ENCODE data around the gene CDK16. TPM values are rescaled to one million over a fixed set of nuclear protein-coding genes. Genes with fewer than 3 reads are reported as not detected.

CDK16 gene
- total and polyA plus RNA-seq, 2 of the 13 experiments (the other 11 are each of a cell fraction or from before 2014, with no cell fraction given): 64.5 to 225 TPM

DNA sequence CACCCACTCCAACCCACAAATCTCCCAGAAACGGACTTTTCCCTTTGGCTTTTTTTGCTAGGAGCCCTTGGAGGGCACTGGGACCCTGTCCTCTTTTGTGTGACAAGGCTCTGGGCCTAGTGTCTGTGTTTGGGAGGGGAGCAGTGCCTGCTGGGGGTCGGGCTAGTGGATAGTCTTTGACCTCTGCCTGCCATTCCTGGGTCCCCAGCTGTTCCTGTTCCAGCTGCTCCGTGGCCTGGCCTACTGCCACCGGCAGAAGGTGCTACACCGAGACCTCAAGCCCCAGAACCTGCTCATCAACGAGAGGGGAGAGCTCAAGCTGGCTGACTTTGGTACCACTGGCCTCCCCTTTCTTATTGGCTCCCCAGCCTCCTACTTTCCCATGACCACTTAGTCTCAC is 7.6 kb downstream of the CDK16 start (continued):
- TF ChIP-seq HNF1A (IDR thresholded peaks at IDR 0.05; ENCODE audit: low read depth) (no peak), HNF1A (CRISPR knock-in tag; IDR thresholded peaks at IDR 0.05; ENCODE audit: borderline replicate concordance) (no peak), NRL (CRISPR knock-in tag; IDR thresholded peaks at IDR 0.05; ENCODE audit: borderline replicate concordance) (no peak), ATM (IDR thresholded peaks at IDR 0.05; ENCODE audit: borderline replicate concordance) (no peak)

- CTCF ChIA-PET (ENCODE audit: low intra/inter-chr PET ratio, low total read pairs): no interaction called here
- Histone ChIP-seq H3K9ac (ENCODE audit: insufficient read depth, low read depth, low read length) (no peak overlapping the region), H2AFZ (ENCODE audit: low read length) (no peak overlapping the region), H3K27me3 (ENCODE audit: control insufficient read depth in 1 of 2, insufficient read depth in 2 of 2, low read length in 2 of 2) (no peaks in the 10 kb centered on the region), H3K4me1 (ENCODE audit: insufficient read depth, low read length) (peaks cover 2% of the 10 kb centered on the region; the same call in 1 of the 2 replicates), H4K20me1 (ENCODE audit: insufficient read depth, low read length) (no peaks in the 10 kb centered on the region), H3K79me2 (ENCODE audit: insufficient read depth, low read length) (peaks cover 6% of the 10 kb centered on the region), H3K9me3 (ENCODE audit: low read length) (no peaks in the 10 kb centered on the region), H3K4me2 (ENCODE audit: low read depth, low read length) (no peak overlapping the region), H3K27ac (ENCODE audit: extremely low read length, insufficient read depth, low read length) (no peak overlapping the region), H3K4me3 (replicated peaks in 1 of 3; ENCODE audit: insufficient read depth in 1 of 3, low read depth in 2 of 3, low read length in 3 of 3) (no peak overlapping the region), H3K36me3 (replicated peaks in 1 of 2; ENCODE audit: control insufficient read depth in 1 of 2, insufficient read depth in 2 of 2, low read length in 2 of 2) (peaks cover 11 to 41% of the 10 kb centered on the region in 2 experiments; a peak in 4 of 5 replicates)
- in situ Hi-C loops (cut with HindIII; ENCODE audit: extremely low pct_ligation_motif_present, low pct_unique_long_range_greater_than_20kb): no loop called here
- intact Hi-C loops (cut with micrococcal nuclease; ENCODE audit: unreplicated experiment): no loop called here
- FAIRE-seq (no peak), ATAC-seq (no peak), DNase-seq (ENCODE audit: low spot score) (no peak)
- TF ChIP-seq TBL1XR1 (IDR thresholded peaks at IDR 0.05; ENCODE audit: borderline replicate concordance, low read length, partially characterized antibody) (no peak), STAT6 (CRISPR knock-in tag; IDR thresholded peaks at IDR 0.05; ENCODE audit: borderline replicate concordance) (no peak), CHD2 (IDR thresholded peaks at IDR 0.05; ENCODE audit: low read depth, low read length) (no peak), TBX2 (CRISPR knock-in tag; IDR thresholded peaks at IDR 0.05; ENCODE audit: borderline replicate concordance) (no peak), ZNF572 (CRISPR knock-in tag; IDR thresholded peaks at IDR 0.05) (no peak), MLLT10 (CRISPR knock-in tag; IDR thresholded peaks at IDR 0.05) (no peak), FIP1L1 (IDR thresholded peaks at IDR 0.05; ENCODE audit: borderline replicate concordance, insufficient read depth, low read depth, low read length) (no peak), ZNF138 (CRISPR knock-in tag; IDR thresholded peaks at IDR 0.05; ENCODE audit: low read depth) (no peak), ELF1 (CRISPR knock-in tag; IDR thresholded peaks at IDR 0.05) (no peak), CREM (IDR thresholded peaks at IDR 0.05) (no peak), CREM (CRISPR knock-in tag; IDR thresholded peaks at IDR 0.05) (no peak), RBM22 (optimal IDR thresholded peaks at IDR 0.05; ENCODE audit: low read length) (no peak), ZBTB7B (CRISPR knock-in tag; IDR thresholded peaks at IDR 0.05) (no peak), ZSCAN22 (CRISPR knock-in tag; IDR thresholded peaks at IDR 0.05) (no peak)
- no TSS peak for BruUV-seq (replicated peaks)
- POLR2A ChIA-PET: no interaction called here
- WGBS (ENCODE audit: low lambda C conversion rate): 100% methylated on average over 4 of the region's 19 CpGs
These were observed 8.3 kb downstream of the CDK16 start for GRCh38 chrX:47226531-47227333.

All from HepG2 (cell line).